AG04450 (cell line): ENCODE results near the gene MRPL18. TPM values are rescaled to one million over a fixed set of nuclear protein-coding genes. Genes with fewer than 3 reads are reported as not detected.

Source experiments
- CTCF ChIA-PET: fragments of 300-600, 350-600 bp; formaldehyde crosslinking; extraction: SDS; loops from one replicate; lab custom pipeline; 2022; ENCODE audit warnings: antibody characterized with exemption, inconsistent platforms; lab: Charles Lee
- POLR2A ChIA-PET: fragments of 350-600 bp; formaldehyde crosslinking; extraction: SDS; loops from one replicate; lab custom pipeline; 2021; ENCODE audit warnings: antibody characterized with exemption, inconsistent platforms; lab: Yijun Ruan, JAX
- DNase-seq: peaks from one replicate; pipeline ENCODE4 v3.0.0-alpha.2; 2011; ENCODE audit warnings: low read depth, low spot score
- H3K27ac ChIP-seq: one replicate; pipeline ENCODE4 v1.5.1; 2012; ENCODE audit warnings: low read depth, low read length, control low read depth
- H3K27me3 ChIP-seq: one replicate; pipeline ENCODE4 v1.6.0; 2012; ENCODE audit warnings: low read length; ENCODE audit not compliant: control insufficient read depth, insufficient read depth
- H3K4me3 ChIP-seq: 2 replicates; pipeline ENCODE4 v1.5.1; 2011; ENCODE audit warnings: mild to moderate bottlenecking, low read depth, low read length, control low read depth
- H3K9me3 ChIP-seq: 2 replicates; pipeline ENCODE4 v1.5.1; 2012; ENCODE audit warnings: low read length; ENCODE audit not compliant: control insufficient read depth, insufficient read depth
- polyA plus RNA-seq: library from polyadenylated mRNA; depleted of rRNA; stranded (reverse); fragments of >200 nt; gene quantifications from 2 replicates; pipeline ENCODE4 v1.2.3, GENCODE V29; 2011
- TF ChIP-seq, protein P1 (sequence below): IDR thresholded peaks from 2 replicates; pipeline ENCODE4 v1.5.1; 2011; ENCODE audit warnings: low read depth, low read length, control low read depth, inconsistent platforms

Gene MRPL18
- polyA plus RNA-seq, 1 experiment = 96.7 TPM

- ChIA-PET CTCF (interaction anchor here (1.7 to 2.2 kb wide), 2 partner anchors 8 to 60 kb away, joined by 3 to 7 read pairs; no protein-coding TSS in a partner anchor), POLR2A (interaction anchor here (0.6 kb wide), 1 partner anchor 23 kb away, joined by 3 read pairs; no protein-coding TSS in a partner anchor)
- TF ChIP-seq, protein P1, sequence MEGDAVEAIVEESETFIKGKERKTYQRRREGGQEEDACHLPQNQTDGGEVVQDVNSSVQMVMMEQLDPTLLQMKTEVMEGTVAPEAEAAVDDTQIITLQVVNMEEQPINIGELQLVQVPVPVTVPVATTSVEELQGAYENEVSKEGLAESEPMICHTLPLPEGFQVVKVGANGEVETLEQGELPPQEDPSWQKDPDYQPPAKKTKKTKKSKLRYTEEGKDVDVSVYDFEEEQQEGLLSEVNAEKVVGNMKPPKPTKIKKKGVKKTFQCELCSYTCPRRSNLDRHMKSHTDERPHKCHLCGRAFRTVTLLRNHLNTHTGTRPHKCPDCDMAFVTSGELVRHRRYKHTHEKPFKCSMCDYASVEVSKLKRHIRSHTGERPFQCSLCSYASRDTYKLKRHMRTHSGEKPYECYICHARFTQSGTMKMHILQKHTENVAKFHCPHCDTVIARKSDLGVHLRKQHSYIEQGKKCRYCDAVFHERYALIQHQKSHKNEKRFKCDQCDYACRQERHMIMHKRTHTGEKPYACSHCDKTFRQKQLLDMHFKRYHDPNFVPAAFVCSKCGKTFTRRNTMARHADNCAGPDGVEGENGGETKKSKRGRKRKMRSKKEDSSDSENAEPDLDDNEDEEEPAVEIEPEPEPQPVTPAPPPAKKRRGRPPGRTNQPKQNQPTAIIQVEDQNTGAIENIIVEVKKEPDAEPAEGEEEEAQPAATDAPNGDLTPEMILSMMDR = no peak
- Histone ChIP-seq H3K27me3 (no peaks in the 10 kb centered on the region), H3K4me3 (no peak overlapping the region), H3K27ac (no peak overlapping the region), H3K9me3 (no peaks in the 10 kb centered on the region)
- no peak for DNase-seq
These were observed 38.8 kb upstream of the MRPL18 start for GRCh38 chr6:159751448-159751847.

DNA sequence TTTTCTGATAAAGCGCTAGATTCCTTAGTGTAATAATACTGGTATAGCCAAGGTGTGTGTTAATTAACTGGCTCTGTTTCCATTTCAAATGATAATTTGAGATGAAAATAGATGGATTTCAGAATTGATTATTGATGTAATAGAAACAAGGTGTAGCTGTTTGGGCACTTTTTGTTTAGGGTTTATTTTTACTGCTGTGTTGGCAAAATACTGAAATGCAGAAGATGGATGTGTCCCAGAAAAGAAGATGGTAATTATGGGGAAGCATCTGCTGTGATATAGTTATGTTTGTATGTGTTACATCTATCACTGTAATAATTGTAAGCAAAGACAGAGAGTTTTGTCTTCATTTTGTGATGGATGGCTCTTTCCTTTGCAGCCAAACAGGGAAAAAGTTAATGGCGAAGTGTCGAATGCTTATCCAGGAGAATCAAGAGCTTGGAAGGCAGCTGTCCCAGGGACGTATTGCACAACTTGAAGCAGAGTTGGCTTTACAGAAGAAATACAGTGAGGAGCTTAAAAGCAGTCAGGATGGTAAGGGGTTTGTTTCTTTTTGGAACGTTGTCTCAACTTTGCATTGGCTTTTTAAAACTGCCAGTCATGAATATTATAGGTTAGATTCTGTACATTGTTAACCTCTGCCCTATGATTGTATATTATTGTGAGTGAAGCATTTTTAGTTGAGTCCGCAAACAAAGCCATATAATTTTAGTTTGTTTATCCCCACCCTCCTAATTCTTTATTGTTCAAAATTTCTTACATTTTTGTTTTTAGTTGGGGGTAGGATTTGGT is 37.0 kb upstream of the MRPL18 start:
- ChIA-PET POLR2A (no interaction called here), CTCF (interaction anchor here (1.7 to 2.2 kb wide), 2 partner anchors 10 to 62 kb away, joined by 3 to 7 read pairs; no protein-coding TSS in a partner anchor)
- TF ChIP-seq, protein P1 = no peak
- H3K27ac ChIP-seq = no peak overlapping the region
- no peak for DNase-seq
- H3K9me3 ChIP-seq = no peaks in the 10 kb centered on the region
- H3K27me3 ChIP-seq = no peaks in the 10 kb centered on the region
- no peak overlapping the region for H3K4me3 ChIP-seq

DNA sequence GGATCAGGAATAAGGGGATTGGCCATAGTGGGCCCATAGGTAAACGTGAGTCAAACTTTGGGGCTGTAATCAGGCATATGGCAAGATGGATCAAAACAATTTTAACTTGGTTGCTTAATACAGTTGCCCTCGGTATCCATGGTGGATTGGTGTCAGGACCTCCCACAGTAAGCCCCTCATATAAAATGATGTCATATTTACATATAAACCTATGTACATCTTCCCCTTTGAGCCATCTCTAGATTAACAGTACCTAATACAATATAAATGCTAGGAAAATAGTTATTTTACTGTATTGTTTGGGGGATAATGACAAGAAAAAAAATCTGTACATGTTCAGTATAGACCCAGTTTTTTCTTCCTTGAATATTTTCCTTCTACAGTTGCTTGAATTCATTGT is 35.9 kb upstream of the MRPL18 start:
- H3K27ac ChIP-seq = no peak overlapping the region
- H3K4me3 ChIP-seq = no peak overlapping the region
- CTCF ChIA-PET = no interaction called here
- TF ChIP-seq, protein P1 = no peak
- no peaks in the 10 kb centered on the region for H3K9me3 ChIP-seq
- H3K27me3 ChIP-seq = no peaks in the 10 kb centered on the region
- no peak for DNase-seq
- POLR2A ChIA-PET = no interaction called here

- Histone ChIP-seq H3K27ac (no peak overlapping the region), H3K9me3 (no peaks in the 10 kb centered on the region), H3K4me3 (no peak overlapping the region), H3K27me3 (no peaks in the 10 kb centered on the region)
- POLR2A ChIA-PET = no interaction called here
- CTCF ChIA-PET = no interaction called here
- TF ChIP-seq, protein P1 = no peak
- no peak for DNase-seq
These were observed 35.0 kb upstream of the MRPL18 start for GRCh38 chr6:159754959-159755914.
